H9 (cell line): ENCODE data around the gene CRY2. TPM values are rescaled to one million over a fixed set of nuclear protein-coding genes. Genes with fewer than 3 reads are reported as not detected.

Experiments
- DNase-seq: peaks from one replicate; pipeline ENCODE4 v3.0.0-alpha.2; 2017
- H2AFZ ChIP-seq: one replicate; pipeline ENCODE4 v1.6.1; 2013; ENCODE audit warnings: mild to moderate bottlenecking, low read length, control low read depth, moderate library complexity
- H2AK5ac ChIP-seq: 2 replicates; pipeline ENCODE4 v1.6.1; 2013; ENCODE audit warnings: low read length, control low read depth, mixed read lengths; ENCODE audit not compliant: insufficient read length
- H2BK120ac ChIP-seq: one replicate; pipeline ENCODE4 v1.6.1; 2013; ENCODE audit warnings: low read depth, mild to moderate bottlenecking, low read length, control low read depth, inconsistent platforms; ENCODE audit not compliant: poor library complexity, severe bottlenecking
- H2BK12ac ChIP-seq: 2 replicates; pipeline ENCODE4 v1.6.1; 2013; ENCODE audit warnings: low read length, control low read depth, mixed read lengths, low read depth; ENCODE audit not compliant: insufficient read length
- H2BK15ac ChIP-seq: 2 replicates; pipeline ENCODE4 v1.6.1; 2013; ENCODE audit warnings: low read depth, low read length, control low read depth
- H2BK20ac ChIP-seq: one replicate; pipeline ENCODE4 v1.6.1; 2013; ENCODE audit warnings: low read depth, mild to moderate bottlenecking, low read length, control low read depth, inconsistent platforms; ENCODE audit not compliant: poor library complexity, severe bottlenecking
- H2BK5ac ChIP-seq: 2 replicates; pipeline ENCODE4 v1.6.1; 2013; ENCODE audit warnings: low read length, control low read depth, mixed read lengths; ENCODE audit not compliant: insufficient read length
- H3K14ac ChIP-seq: 2 replicates; pipeline ENCODE4 v1.6.1; 2013; ENCODE audit warnings: low read length, control low read depth; ENCODE audit not compliant: insufficient read depth
- H3K18ac ChIP-seq: 2 replicates; pipeline ENCODE4 v1.6.1; 2013; ENCODE audit warnings: low read depth, mild to moderate bottlenecking, mixed read lengths, low read length, control low read depth; ENCODE audit not compliant: insufficient read length
- H3K23ac ChIP-seq: 2 replicates; pipeline ENCODE4 v1.6.1; 2013; ENCODE audit warnings: low read length, control low read depth, mixed read lengths, low read depth; ENCODE audit not compliant: insufficient read length
- H3K23me2 ChIP-seq: 2 replicates; pipeline ENCODE4 v1.6.1; 2013; ENCODE audit warnings: low read depth, mild to moderate bottlenecking, mixed read lengths, low read length, control low read depth; ENCODE audit not compliant: insufficient read length, poor library complexity, severe bottlenecking
- H3K27ac ChIP-seq: 2 replicates; pipeline ENCODE4 v1.5.1; 2013; ENCODE audit warnings: low read length, control low read depth, mixed read lengths, low read depth; ENCODE audit not compliant: insufficient read length
- H3K27me3 ChIP-seq: 2 replicates; pipeline ENCODE4 v1.6.1; 2013; ENCODE audit warnings: low read length, control low read depth, inconsistent platforms; ENCODE audit not compliant: insufficient read depth
- H3K4ac ChIP-seq: 2 replicates; pipeline ENCODE4 v1.6.1; 2013; ENCODE audit warnings: low read depth, mild to moderate bottlenecking, control low read depth, inconsistent platforms, low read length, moderate library complexity
- H3K4me1 ChIP-seq: 2 replicates; pipeline ENCODE4 v1.6.1; 2013; ENCODE audit warnings: low read length, control low read depth, inconsistent platforms; ENCODE audit not compliant: insufficient read depth
- H3K4me2 ChIP-seq: 2 replicates; pipeline ENCODE4 v1.6.1; 2013; ENCODE audit warnings: low read length, control low read depth, mixed read lengths; ENCODE audit not compliant: insufficient read length, insufficient read depth
- H3K56ac ChIP-seq: 2 replicates; pipeline ENCODE4 v1.6.1; 2013; ENCODE audit warnings: low read depth, mild to moderate bottlenecking, mixed read lengths, low read length, control low read depth; ENCODE audit not compliant: insufficient read length
- H3K79me1 ChIP-seq: 2 replicates; pipeline ENCODE4 v1.6.1; 2013; ENCODE audit warnings: low read depth, mild to moderate bottlenecking, moderate library complexity, low read length, control low read depth, inconsistent platforms; ENCODE audit not compliant: insufficient read depth, poor library complexity, severe bottlenecking
- H3K79me2 ChIP-seq: 2 replicates; pipeline ENCODE4 v1.6.1; 2013; ENCODE audit warnings: low read length, control low read depth, inconsistent platforms; ENCODE audit not compliant: insufficient read depth
- H3K9ac ChIP-seq: 2 replicates; pipeline ENCODE4 v1.6.1; 2013; ENCODE audit warnings: low read length, control low read depth, mixed read lengths; ENCODE audit not compliant: insufficient read length; ENCODE audit errors: extremely low read depth
- H3K9me3 ChIP-seq: one replicate; pipeline ENCODE4 v1.6.1; 2013; ENCODE audit warnings: low read depth, low read length, inconsistent platforms; ENCODE audit not compliant: control insufficient read depth
- H3T11ph ChIP-seq: one replicate; pipeline ENCODE4 v1.6.1; 2013; ENCODE audit warnings: mild to moderate bottlenecking, low read length, control low read depth, inconsistent platforms
- H4K20me1 ChIP-seq: one replicate; pipeline ENCODE4 v1.6.1; 2013; ENCODE audit not compliant: control insufficient read depth, insufficient read length, insufficient read depth
- H4K5ac ChIP-seq: 2 replicates; pipeline ENCODE4 v1.6.1; 2013; ENCODE audit warnings: low read depth, mild to moderate bottlenecking, mixed read lengths, low read length, control low read depth; ENCODE audit not compliant: insufficient read length
- H4K8ac ChIP-seq: replicated peaks from 2 replicates; pipeline ENCODE4 v1.6.1; 2013; ENCODE audit warnings: low read length, control low read depth, mixed read lengths, low read depth; ENCODE audit not compliant: insufficient read length
- H4K91ac ChIP-seq: 2 replicates; pipeline ENCODE4 v1.6.1; 2013; ENCODE audit warnings: low read depth, mild to moderate bottlenecking, moderate library complexity, mixed read lengths, low read length, control low read depth; ENCODE audit not compliant: insufficient read length
- H3K27ac Mint-ChIP-seq, 3 experiments: 2 replicates in 2 of 3; 3 replicates in 1 of 3; pipeline ENCODE4 v1.8.0; 2020 to 2021; ENCODE audit warnings: mixed read lengths in 3 of 3, mild to moderate bottlenecking in 1 of 3, moderate library complexity in 1 of 3
- H3K27me3 Mint-ChIP-seq: 2 replicates; pipeline ENCODE4 v1.8.0; 2021; ENCODE audit warnings: low read depth, mild to moderate bottlenecking, moderate library complexity, mixed read lengths
- H3K36me3 Mint-ChIP-seq, 3 experiments: 2 replicates in 2 of 3; 3 replicates in 1 of 3; pipeline ENCODE4 v1.8.0; 2020 to 2021; ENCODE audit warnings: low read depth in 3 of 3, mixed read lengths in 3 of 3; ENCODE audit not compliant: insufficient read depth in 1 of 3
- H3K4me1 Mint-ChIP-seq, 2 experiments: 2 replicates each; pipeline ENCODE4 v1.8.0; 2020; ENCODE audit warnings: mixed read lengths in 2 of 2
- H3K4me3 Mint-ChIP-seq, 2 experiments: 2 replicates in 1 of 2; 3 replicates in 1 of 2; pipeline ENCODE4 v1.8.0; 2020 to 2021; ENCODE audit warnings: mild to moderate bottlenecking in 2 of 2, mixed read lengths in 2 of 2, moderate library complexity in 1 of 2
- H3K9me3 Mint-ChIP-seq, 2 experiments: 2 replicates in 1 of 2; 3 replicates in 1 of 2; pipeline ENCODE4 v1.8.0; 2020; ENCODE audit warnings: mild to moderate bottlenecking in 2 of 2, mixed read lengths in 2 of 2, moderate library complexity in 1 of 2
- WGBS: extraction: QIAGEN DNeasy Blood & Tissue Kit; methylation state at CpG from one replicate; pipeline ENCODE4 v1.1.7; 2013; ENCODE audit warnings: missing lambda C conversion rate, low lambda C conversion rate, mixed read lengths; ENCODE audit not compliant: insufficient read length; ENCODE audit errors: extremely low coverage; 5-methylcytosine and 5-hydroxymethylcytosine counted together
- total RNA-seq: library from RNA; stranded (reverse); gene quantifications from 2 replicates; pipeline ENCODE4 v1.2.1, GENCODE V29; 2021
- TF ChIP-seq, protein P1 (sequence below): fragments of 200-600 bp; sonication (generic); conservative IDR thresholded peaks from 3 replicates; pipeline ENCODE4 v1.8.0; 2021; ENCODE audit warnings: antibody characterized with exemption, mild to moderate bottlenecking

Gene CRY2
- total RNA-seq, 1 experiment from 2014 or later, result 14.4 TPM

DNA sequence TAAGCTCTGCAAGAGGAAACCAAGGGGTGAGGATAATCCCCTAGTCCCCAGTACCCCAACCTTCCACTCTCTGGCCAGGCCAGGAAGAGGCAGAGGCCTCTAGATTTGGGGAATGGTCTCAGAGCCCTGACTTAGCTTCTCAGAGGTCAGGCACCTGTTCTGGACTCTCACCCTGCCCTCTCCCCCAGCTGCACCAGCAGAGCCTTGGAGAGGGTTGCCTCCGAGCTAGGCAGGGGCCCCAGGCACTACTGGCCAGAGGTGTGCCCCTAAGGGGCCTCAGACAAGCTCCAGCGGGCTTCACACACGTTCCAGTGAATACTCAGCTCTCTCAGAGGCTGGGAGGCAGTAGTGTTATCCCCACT, 51.8 kb downstream of the CRY2 start:
- TF ChIP-seq, protein P1, sequence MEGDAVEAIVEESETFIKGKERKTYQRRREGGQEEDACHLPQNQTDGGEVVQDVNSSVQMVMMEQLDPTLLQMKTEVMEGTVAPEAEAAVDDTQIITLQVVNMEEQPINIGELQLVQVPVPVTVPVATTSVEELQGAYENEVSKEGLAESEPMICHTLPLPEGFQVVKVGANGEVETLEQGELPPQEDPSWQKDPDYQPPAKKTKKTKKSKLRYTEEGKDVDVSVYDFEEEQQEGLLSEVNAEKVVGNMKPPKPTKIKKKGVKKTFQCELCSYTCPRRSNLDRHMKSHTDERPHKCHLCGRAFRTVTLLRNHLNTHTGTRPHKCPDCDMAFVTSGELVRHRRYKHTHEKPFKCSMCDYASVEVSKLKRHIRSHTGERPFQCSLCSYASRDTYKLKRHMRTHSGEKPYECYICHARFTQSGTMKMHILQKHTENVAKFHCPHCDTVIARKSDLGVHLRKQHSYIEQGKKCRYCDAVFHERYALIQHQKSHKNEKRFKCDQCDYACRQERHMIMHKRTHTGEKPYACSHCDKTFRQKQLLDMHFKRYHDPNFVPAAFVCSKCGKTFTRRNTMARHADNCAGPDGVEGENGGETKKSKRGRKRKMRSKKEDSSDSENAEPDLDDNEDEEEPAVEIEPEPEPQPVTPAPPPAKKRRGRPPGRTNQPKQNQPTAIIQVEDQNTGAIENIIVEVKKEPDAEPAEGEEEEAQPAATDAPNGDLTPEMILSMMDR, result no peak
- Mint-ChIP-seq H3K4me1 (peaks cover 15 to 32% of the 10 kb centered on the region in 2 experiments), H3K27me3 (peaks cover 6% of the 10 kb centered on the region), H3K27ac (peak overlapping the region in 2 of 3 experiments; percentile 63 to 88; a peak in 2 of 7 replicates), H3K36me3 (peaks cover 0 to 27% (median 17%) of the 10 kb centered on the region in 3 experiments; a peak in 6 of 7 replicates), H3K4me3 (peak overlapping the region; percentile 64 to 78), H3K9me3 (no peaks in the 10 kb centered on the region)
- Histone ChIP-seq H3K4me2 (peak overlapping the region; percentile 41), H2BK5ac (no peak overlapping the region), H3K9me3 (no peaks in the 10 kb centered on the region), H4K5ac (no peak overlapping the region), H4K91ac (no peak overlapping the region), H3K4ac (no peak overlapping the region), H2BK120ac (no peak overlapping the region), H3K79me1 (no peaks in the 10 kb centered on the region), H2BK12ac (no peak overlapping the region), H3K23me2 (peaks cover 10% of the 10 kb centered on the region), H3K9ac (no peak overlapping the region), H3K56ac (no peak overlapping the region), H2AFZ (no peak overlapping the region), H3K23ac (no peak overlapping the region), H3K27me3 (no peaks in the 10 kb centered on the region; the same call in 1 of the 2 replicates), H4K20me1 (no peaks in the 10 kb centered on the region), H3T11ph (no peak overlapping the region), H3K79me2 (no peaks in the 10 kb centered on the region), H2AK5ac (no peak overlapping the region), H2BK20ac (no peak overlapping the region), H3K27ac (no peak overlapping the region), H3K18ac (peak overlapping the region; percentile 58), H3K4me1 (no peaks in the 10 kb centered on the region), H2BK15ac (no peak overlapping the region), H4K8ac (no peak overlapping the region), H3K14ac (peak overlapping the region; percentile 21; the same call in 1 of the 2 replicates)
- no peak for DNase-seq
- WGBS, result no CpG with 5 or more reads among the region's 3 CpGs
